ENCODE results near the gene MAPK12. TPM values are rescaled to one million over a fixed set of nuclear protein-coding genes. Genes with fewer than 3 reads are reported as not detected.

Gene MAPK12
- total RNA-seq, 3 donors from 2014 or later, result 3.3 to 4.3 (median 3.9) TPM

DNA sequence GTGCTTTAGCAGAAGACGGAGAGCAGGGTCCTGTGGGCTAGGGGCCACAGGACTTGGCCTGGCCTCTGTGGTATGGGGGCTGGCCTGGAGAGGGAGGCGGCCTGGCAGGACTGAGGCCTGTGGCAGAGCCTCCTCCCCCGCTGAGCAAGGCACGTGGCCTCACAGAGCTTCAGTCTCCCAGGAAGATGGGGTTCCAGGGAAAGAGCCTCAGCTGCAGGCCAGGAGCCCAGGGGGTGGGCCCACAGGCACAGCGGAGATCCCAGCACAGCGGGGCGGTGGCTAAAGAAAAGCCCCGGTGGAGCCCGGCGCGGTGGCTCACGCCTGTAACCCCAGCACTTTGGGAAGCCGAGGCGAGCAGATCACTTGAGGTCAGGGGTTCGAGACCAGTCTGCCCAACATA, 2.2 kb downstream of the MAPK12 start:
- ATAC-seq (no peak), DNase-seq (no peak)
- H3K9me3 Mint-ChIP-seq, result no peaks in the 10 kb centered on the region
- peaks cover 26% of the 10 kb centered on the region for H3K27me3 Mint-ChIP-seq (ENCODE audit: low read depth)
- H3K4me3 Mint-ChIP-seq, result no peak overlapping the region
- H3K36me3 Mint-ChIP-seq (ENCODE audit: insufficient read depth), result no peaks in the 10 kb centered on the region
- H3K4me1 Mint-ChIP-seq (ENCODE audit: low read depth), result peaks cover 8% of the 10 kb centered on the region

DNA sequence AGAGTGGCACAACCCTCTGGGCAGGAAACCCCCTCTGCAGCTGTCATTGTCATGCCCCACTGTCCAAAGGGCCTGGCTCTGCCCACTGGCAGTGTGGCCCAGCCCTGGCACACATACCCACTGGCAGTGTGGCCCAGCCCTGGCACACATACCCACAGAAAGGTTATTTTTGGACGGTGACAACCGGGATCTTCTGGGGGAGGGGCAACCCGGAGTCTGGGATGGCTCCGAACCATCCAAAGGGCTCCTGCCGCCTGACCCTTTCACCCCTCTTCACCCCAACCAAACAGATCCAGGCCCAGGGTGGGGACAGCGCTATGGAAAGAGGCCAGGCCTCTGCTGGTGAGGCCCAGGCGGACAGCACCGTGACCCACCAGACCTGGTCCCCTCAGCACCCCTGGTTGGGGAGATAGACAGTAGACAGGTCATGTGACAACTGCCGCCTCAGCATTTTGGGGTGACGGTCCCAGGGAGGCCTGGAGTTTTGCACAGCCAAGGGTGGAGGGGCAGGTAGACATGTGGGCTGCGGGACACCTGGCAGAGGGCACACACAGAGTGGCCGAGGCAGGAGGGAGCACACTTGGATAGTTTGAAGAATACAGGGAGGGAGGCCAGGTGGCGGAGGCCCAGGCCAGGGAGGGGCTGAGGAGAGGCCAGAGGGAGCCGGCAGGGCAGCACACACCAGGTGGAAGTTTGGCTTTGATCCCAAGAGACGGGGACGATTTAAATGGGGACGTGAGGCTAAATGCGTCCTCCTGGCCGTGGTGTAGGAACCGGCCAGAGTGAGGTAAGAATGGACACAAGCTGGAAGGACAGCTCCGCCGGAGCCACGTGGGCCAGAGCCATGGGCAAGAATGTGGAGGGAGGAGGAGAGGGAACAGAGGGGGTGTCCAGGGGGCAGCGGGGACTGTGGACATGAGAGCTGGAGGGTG, 2.9 kb downstream of the MAPK12 start:
- H3K4me1 Mint-ChIP-seq (ENCODE audit: low read depth), result peaks cover 8% of the 10 kb centered on the region
- no peak overlapping the region for H3K4me3 Mint-ChIP-seq
- H3K9me3 Mint-ChIP-seq, result no peaks in the 10 kb centered on the region
- DNase-seq, result no peak
- ATAC-seq, result no peak
- peaks cover 26% of the 10 kb centered on the region for H3K27me3 Mint-ChIP-seq (ENCODE audit: low read depth)
- no peaks in the 10 kb centered on the region for H3K36me3 Mint-ChIP-seq (ENCODE audit: insufficient read depth)

DNA sequence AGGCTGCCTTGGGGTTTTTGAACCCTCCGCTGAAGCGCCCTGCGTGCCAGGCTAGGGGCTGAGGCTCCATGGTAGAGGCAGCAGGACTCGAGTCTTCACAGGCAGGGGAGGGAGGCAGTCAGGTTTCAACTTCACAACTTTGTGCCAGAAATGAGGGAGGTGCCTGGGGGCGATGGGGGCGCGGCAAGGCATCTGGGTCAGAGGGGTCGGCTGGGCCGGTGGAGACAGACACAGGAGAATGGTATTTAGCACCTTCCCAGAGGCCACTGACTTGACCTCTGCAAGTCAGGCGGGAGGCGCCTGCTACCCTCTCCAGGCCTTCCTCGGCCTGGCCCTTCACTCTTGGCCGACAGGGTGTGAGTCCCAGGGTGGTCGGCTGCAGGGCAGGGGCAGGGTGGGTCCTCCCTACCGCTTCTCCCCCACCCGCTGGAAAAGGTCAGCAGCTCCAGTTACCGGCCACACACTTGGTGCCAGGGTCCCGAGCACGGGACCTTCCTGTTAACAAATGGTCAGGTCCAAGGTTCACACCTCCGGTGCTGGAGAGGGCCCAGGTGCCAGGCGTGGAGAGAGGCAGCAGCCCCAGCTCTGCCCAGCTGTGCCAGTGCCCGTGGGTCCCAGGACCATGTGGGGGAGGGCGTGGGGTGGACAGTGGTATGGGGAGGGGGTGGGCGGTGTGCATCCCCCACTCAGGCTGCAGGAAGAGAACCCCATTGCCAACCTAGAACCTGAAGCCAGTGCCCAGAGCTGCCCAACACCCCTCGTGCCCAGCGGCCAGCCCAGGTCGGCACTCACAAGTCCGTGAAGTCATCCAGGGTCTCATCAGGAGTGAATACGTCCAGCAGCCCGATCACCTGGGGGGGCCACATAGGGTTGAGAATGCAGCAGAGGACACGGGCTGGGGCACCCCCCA, 3.8 kb downstream of the MAPK12 start:
- ATAC-seq (no peak), DNase-seq (no peak)
- Mint-ChIP-seq H3K27me3 (ENCODE audit: low read depth) (peaks cover 22% of the 10 kb centered on the region), H3K9me3 (no peaks in the 10 kb centered on the region), H3K4me3 (no peak overlapping the region), H3K36me3 (ENCODE audit: insufficient read depth) (no peaks in the 10 kb centered on the region), H3K4me1 (ENCODE audit: low read depth) (peaks cover 8% of the 10 kb centered on the region)

DNA sequence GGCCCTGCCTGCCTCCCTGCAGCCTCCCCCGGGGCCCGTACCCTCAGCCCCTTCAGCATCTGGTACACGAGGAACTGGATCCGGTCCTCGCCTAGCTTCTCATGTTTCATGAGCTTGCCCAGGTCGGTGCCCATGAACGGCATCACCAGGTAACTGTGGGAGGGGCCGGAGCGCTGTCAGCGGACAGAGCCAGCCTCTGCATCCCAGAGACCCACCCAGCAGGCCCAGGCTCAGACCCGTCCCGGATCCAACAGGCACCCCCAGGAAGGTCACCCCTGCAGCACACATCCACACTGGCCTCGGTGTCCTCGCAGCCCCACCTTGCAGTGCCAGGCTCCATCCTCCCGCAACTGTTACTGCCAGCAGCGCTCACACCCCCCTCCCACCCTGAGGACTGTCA, 4.4 kb downstream of the MAPK12 start:
- peaks cover 16% of the 10 kb centered on the region for H3K27me3 Mint-ChIP-seq (ENCODE audit: low read depth)
- ATAC-seq (no peak), DNase-seq (no peak)
- H3K9me3 Mint-ChIP-seq, result no peaks in the 10 kb centered on the region
- peaks cover 2% of the 10 kb centered on the region for H3K4me1 Mint-ChIP-seq (ENCODE audit: low read depth)
- H3K36me3 Mint-ChIP-seq (ENCODE audit: insufficient read depth), result no peaks in the 10 kb centered on the region
- H3K4me3 Mint-ChIP-seq, result no peak overlapping the region

DNA sequence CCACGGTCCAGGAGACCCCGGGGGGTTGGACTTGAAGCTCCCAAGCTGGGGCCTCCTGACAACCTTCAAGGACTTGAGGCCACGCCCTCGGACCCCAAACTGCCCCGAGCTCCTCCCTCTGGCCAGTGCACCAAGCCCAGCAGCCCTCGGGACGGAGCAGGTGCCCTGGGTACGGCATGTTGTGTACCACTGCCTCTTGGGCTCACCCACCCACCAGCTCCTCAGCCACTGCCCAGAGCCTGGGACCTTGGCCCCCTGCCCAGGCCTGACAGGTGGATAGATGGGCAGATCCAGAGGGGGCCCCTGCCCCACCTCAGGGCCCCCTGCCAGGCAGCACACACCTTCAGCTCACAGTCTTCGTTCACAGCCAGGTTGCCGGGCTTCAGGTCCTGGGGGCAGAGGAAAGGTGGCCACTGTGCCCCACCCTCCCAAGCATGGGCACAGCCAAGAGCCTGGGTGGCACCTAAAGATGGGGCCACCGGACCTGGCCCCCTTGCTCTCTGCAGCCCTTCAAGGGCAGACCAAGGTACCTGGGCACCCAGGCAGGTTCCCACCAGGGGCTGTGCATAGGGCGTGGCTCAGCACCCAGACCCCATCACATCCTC, 5.1 kb downstream of the MAPK12 start:
- H3K4me1 Mint-ChIP-seq (ENCODE audit: low read depth), result no peaks in the 10 kb centered on the region
- H3K9me3 Mint-ChIP-seq, result no peaks in the 10 kb centered on the region
- H3K27me3 Mint-ChIP-seq (ENCODE audit: low read depth), result peaks cover 14% of the 10 kb centered on the region
- no peak for DNase-seq
- no peak overlapping the region for H3K4me3 Mint-ChIP-seq
- no peak for ATAC-seq
- H3K36me3 Mint-ChIP-seq (ENCODE audit: insufficient read depth), result no peaks in the 10 kb centered on the region

DNA sequence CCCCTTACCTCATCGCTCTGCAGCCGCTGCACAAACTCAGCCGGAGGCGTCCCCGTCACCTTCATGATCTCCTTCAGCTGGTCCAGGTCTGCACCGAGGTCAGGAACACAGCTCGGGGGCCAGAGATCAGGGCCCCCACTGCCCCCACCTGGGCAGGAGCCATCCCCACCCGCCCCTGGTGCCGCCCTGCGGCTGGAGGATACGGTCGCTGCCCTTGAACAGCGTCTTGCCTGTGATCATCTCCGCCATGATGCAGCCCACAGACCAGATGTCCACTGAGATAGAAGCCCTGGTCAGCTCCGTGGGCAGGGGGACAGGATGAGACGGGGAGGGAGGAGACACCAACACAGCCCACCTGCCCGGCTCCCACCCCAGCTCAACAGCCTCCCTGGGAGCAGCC, 5.9 kb downstream of the MAPK12 start:
- Mint-ChIP-seq H3K4me1 (ENCODE audit: low read depth) (peaks cover 2% of the 10 kb centered on the region), H3K4me3 (no peak overlapping the region), H3K36me3 (ENCODE audit: insufficient read depth) (no peaks in the 10 kb centered on the region), H3K9me3 (no peaks in the 10 kb centered on the region), H3K27me3 (ENCODE audit: low read depth) (peaks cover 14% of the 10 kb centered on the region)
- DNase-seq (no peak), ATAC-seq (no peak)

DNA sequence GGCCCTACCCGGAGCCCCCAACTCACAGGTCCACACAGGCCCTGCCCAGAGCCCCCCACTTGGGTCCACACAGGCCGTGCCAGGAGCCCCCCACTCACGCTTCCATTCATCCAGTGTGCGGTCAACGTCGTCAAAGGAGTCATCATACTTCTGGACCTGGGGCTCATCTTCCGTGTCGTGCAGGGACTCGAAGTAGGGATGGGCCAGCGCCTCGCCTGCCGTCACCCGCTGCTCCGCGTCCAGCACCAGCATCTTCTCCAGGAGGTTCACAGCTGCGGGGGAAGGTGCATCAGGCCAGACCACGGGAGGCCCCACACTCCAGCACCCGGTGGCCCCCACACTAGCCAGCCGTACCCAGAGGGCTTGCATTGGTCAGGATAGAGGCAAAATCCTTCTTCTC, 6.4 kb downstream of the MAPK12 start:
- H3K4me1 Mint-ChIP-seq (ENCODE audit: low read depth), result peaks cover 6% of the 10 kb centered on the region
- ATAC-seq (no peak), DNase-seq (no peak)
- H3K4me3 Mint-ChIP-seq, result no peak overlapping the region
- H3K36me3 Mint-ChIP-seq (ENCODE audit: insufficient read depth), result no peaks in the 10 kb centered on the region
- H3K27me3 Mint-ChIP-seq (ENCODE audit: low read depth), result peaks cover 10% of the 10 kb centered on the region
- no peaks in the 10 kb centered on the region for H3K9me3 Mint-ChIP-seq

DNA sequence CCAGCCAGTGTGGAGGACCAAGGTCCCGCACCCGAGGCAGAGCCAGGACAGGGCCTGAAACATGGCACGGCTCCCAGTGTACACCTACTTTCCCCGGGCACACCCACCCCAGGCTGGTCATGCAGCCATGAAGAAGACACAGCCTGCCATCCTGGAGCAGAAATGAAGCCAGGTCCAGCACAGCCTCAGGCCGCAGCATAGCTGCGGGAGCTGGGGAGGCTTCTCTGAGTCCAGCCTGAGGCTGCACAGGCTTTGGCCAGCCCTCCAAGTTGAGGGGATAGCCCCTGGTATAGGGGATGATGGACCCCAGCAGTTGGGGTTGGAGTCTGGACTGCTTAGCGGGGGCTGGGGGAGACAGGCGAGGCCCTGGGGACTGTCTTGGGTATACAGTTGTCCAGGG, 7.5 kb downstream of the MAPK12 start:
- no peak for ATAC-seq
- Mint-ChIP-seq H3K4me3 (no peak overlapping the region), H3K36me3 (ENCODE audit: insufficient read depth) (no peaks in the 10 kb centered on the region), H3K9me3 (no peaks in the 10 kb centered on the region), H3K27me3 (ENCODE audit: low read depth) (peaks cover 3% of the 10 kb centered on the region), H3K4me1 (ENCODE audit: low read depth) (peaks cover 10% of the 10 kb centered on the region)
- no peak for DNase-seq

DNA sequence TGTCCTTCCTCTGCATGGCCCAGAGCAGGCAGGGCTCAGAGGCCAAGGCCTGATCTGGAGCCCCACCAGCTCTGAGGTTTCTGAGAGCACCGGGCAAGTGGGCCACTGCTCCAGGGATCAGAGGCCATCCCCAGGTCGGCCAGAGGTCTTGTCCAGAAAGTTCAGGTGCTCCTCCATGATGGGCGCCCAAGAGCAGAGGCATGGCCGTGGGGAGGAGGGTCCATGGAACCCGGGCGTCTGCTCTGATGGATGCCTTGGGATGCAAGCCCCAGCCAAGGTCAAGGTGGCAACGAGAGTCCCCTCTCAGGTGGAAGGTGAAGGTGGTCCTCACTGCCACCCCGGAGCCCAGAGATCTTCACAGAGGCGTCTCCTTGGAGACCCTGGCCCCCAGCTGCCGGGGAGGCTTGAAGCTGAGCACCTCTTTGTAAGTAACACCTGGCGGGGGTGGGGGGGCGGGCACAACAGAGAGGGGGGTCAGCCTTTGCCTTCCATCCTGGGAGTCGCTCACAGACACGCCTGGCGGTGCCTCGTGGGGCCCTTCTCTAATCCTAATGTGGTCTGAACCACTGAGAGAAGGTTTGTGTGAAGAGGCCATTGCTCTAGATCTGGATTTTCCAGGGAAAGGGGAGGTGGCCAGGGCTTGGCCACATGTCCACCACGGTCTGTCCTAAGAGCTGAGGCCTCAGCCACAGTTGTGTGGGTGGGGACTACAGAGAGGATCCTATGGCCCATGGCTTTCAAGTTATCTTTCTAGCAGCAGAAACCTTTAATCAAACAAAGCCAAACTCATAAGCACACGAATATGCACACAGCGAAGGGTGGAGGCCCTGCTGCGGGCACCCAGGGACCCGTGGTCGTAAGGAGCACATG, 8.2 kb downstream of the MAPK12 start:
- Mint-ChIP-seq H3K4me3 (no peak overlapping the region), H3K36me3 (ENCODE audit: insufficient read depth) (no peaks in the 10 kb centered on the region), H3K27me3 (ENCODE audit: low read depth) (peaks cover 2% of the 10 kb centered on the region), H3K9me3 (no peaks in the 10 kb centered on the region), H3K4me1 (ENCODE audit: low read depth) (peaks cover 10% of the 10 kb centered on the region)
- ATAC-seq (no peak), DNase-seq (no peak)

DNA sequence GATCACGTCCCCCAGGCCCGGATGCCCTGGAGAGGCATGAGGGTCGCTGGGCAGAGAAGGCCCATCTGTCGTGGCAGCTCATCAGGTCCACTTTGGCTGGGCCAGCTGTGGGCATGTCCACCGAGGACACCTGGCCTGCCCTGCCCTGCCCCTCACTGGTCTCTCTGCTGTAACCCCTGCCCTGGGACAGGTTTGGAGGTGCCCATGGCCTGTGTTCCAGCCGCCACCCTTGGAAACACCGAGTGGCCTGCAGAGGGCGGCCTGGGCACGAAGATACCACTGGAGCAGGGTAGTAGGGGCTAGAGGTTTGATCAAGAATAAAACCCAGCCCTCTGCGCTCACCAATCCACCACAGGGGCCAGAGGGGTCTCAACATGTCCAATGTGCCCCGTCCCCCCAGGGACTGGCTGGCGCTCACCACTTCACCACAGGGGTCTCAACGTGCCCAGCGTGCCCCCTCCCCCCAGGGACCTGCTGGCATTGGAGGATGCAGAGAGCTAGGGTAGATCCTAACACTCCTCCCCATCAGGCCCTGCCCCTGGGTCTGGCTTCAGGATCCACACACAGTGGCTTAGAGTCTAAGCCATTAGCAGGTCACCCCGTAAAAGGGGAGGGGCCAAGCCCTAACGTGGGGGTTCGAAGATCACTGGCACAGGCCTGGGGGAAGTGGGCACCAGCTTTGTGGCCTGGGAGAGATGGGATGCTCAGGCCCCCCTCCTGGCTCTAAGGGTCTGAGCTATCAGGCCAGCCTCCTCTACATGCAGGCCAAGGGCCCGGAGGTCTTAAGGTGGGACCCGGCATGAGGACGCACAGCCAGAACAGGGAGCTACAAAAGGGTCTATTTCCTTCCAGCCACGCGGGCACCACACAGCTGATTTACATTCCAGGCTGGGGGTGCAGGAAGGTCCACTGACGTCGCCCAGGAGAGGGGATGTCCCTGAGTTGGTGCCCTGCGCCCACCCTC, 9.1 kb downstream of the MAPK12 start:
- Mint-ChIP-seq H3K27me3 (ENCODE audit: low read depth) (peaks cover 1% of the 10 kb centered on the region), H3K4me1 (ENCODE audit: low read depth) (peaks cover 18% of the 10 kb centered on the region), H3K4me3 (peak overlapping the region; percentile 54), H3K36me3 (ENCODE audit: insufficient read depth) (no peaks in the 10 kb centered on the region), H3K9me3 (no peaks in the 10 kb centered on the region)
- ATAC-seq, result peak; percentile 63 to 66
- DNase-seq, result peak; percentile 67

DNA sequence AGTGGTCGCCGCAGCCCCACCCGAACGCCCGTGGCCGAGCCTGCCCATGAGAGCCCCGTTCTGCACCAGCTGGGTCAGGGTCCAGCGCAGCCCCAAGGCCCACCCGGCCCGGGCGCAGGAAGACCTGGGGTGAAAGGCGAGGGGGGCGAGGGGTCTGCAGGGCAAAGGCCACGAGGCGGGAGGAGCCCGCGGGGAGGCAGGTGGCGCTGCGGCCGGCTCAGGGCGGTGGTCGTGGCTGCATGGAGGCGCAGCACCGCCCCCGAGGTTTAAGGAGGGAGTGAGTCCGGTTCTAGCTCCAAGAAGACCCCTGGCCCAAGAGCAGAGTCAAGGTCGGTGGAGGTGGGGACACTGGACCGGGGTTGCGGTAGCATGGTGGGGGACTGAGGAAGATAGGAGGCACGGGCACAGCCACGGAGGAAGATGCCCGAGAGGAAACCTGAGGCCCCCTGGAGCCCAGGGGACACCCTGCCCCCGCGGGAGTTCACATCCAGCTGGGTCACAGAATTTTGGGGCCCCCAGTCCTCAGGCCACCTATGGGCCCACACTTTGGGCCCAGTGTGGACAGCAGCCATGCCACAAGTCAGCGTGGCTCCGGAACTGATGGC, 9.9 kb downstream of the MAPK12 start:
- no peak for DNase-seq
- Mint-ChIP-seq H3K9me3 (no peaks in the 10 kb centered on the region), H3K36me3 (ENCODE audit: insufficient read depth) (no peaks in the 10 kb centered on the region), H3K27me3 (ENCODE audit: low read depth) (no peaks in the 10 kb centered on the region), H3K4me3 (peak overlapping the region; percentile 54), H3K4me1 (ENCODE audit: low read depth) (peaks cover 20% of the 10 kb centered on the region)
- ATAC-seq, result peak in 1 of 2 donors; percentile 2

DNA sequence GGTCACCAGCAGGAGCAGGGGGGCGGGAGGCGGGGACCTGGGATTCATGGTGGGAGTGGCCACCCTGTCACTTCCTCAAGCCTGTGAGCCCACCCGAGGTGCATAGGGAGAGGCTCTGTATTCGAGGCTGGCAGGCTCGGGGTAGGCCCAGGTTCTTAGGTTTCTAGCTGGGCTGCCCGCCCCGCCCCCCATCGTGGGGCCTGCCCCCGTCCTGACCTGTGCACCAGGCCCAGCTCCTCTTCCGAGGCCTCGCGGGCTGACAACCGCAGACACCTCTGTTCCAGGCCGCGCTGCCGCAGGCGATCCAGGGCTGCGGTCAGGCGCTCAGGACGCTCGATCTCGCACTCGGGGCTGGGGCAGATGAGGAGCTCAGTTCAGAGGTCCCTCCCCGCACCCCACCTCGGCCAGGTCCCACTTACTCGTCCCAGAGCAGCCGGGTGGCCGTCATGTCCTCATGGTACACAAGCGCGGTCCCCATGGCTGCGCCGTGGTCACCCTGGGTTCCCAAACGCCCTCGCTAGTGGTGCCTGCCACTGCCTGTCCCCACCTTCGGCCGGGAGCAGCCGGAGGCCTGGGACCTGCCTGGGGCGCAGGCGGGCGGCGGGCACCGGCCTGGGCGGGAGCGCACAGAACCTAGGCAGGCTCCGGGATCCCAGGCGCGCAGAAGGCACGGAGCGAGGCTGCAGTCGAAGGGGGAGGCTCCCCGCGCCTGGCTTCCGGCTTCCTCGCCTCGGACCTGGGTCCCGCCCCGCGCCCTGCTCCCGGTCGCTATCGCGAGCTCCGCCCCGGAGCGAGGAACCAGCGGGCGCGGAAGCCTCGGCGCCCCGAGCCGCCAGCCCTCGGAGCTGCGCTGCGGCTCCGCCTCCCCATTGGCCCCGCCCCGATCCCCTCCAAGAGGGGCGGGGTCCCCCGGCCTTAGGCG, 10.7 kb downstream of the MAPK12 start, which contains the start of gene HDAC10:
HDAC10 (minus strand) TSS at position 711 of the 922 bp plus-strand sequence; CDS start at position 478, 233 bp downstream.
- peak within 1 kb of the TSS; percentile 78 for H3K4me3 Mint-ChIP-seq

More for the DNA sequence above, 10.7 kb downstream of the MAPK12 start, which contains the start of gene HDAC10:
- ATAC-seq (peak; percentile 84 to 87), DNase-seq (peak; percentile 70)
- Mint-ChIP-seq H3K27me3 (ENCODE audit: low read depth) (no peaks in the 10 kb centered on the region), H3K9me3 (no peaks in the 10 kb centered on the region), H3K4me1 (ENCODE audit: low read depth) (peaks cover 20% of the 10 kb centered on the region), H3K36me3 (ENCODE audit: insufficient read depth) (no peaks in the 10 kb centered on the region)

Data from activated T-cell treated with anti-CD3 and anti-CD28 coated beads, Interleukin-2, amount 50 U/mL, for 4 hours (primary cell).